ENCODE results near the gene SIGLEC7. TPM values are rescaled to one million over a fixed set of nuclear protein-coding genes. Genes with fewer than 3 reads are reported as not detected.

The SIGLEC7 gene
- total RNA-seq, 1 donor from 2014 or later = not detected

GRCh38 chr19:51185069-51185867 lies 43.2 kb downstream of the SIGLEC7 start:
- Histone ChIP-seq H3K27me3 (ENCODE audit: control insufficient read depth, insufficient read depth, low read length) (no peaks in the 10 kb centered on the region), H3K4me3 (ENCODE audit: low read depth, low read length) (no peak overlapping the region), H3K36me3 (ENCODE audit: control insufficient read depth, insufficient read depth, low read length) (no peaks in the 10 kb centered on the region)
- no peak for FAIRE-seq
- DNase-seq (ENCODE audit: low read depth) = no peak
- no peak for TF ChIP-seq CTCF (IDR thresholded peaks at IDR 0.05; ENCODE audit: insufficient read depth, low read length, severe bottlenecking)

DNA sequence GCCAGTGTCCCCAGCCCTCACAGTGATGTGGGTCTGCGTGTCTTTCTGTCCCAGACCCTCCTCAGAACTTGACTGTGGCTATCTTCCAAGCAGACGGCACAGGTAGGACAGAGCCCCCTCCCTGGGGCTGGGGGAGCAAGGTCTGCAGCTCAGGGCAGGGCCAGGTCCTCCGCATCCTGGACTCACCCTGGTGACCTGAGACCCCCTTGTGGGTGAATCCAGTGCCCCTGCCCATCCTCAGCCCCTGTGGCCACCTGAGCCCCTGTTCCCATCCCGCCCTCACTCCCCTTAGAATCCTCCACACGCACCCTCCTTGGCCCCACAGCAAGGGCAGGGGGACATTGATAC lies 43.7 kb downstream of the SIGLEC7 start:
- DNase-seq (ENCODE audit: low read depth) = no peak
- Histone ChIP-seq H3K27me3 (ENCODE audit: control insufficient read depth, insufficient read depth, low read length) (no peaks in the 10 kb centered on the region), H3K4me3 (ENCODE audit: low read depth, low read length) (no peak overlapping the region), H3K36me3 (ENCODE audit: control insufficient read depth, insufficient read depth, low read length) (no peaks in the 10 kb centered on the region)
- TF ChIP-seq CTCF (IDR thresholded peaks at IDR 0.05; ENCODE audit: insufficient read depth, low read length, severe bottlenecking) = no peak
- FAIRE-seq = no peak

DNA sequence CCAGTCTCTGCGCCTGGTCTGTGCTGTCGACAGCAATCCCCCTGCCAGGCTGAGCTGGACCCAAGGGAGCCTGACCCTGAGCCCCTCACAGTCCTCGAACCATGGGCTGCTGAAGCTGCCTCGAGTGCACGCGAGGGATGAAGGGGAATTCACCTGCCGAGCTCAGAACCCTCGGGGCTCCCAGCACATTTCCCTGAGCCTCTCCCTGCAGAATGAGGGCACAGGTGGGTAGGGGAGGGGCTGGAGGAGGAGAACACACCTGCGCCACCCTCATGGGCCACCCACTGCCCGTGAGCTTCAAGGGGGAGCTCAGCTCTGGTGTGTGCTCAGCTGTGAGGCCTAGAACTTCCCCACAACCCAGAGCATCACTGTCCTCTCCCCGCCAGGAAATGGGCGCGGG lies 44.2 kb downstream of the SIGLEC7 start:
- DNase-seq (ENCODE audit: low read depth) (no peak), FAIRE-seq (no peak)
- no peak for TF ChIP-seq CTCF (IDR thresholded peaks at IDR 0.05; ENCODE audit: insufficient read depth, low read length, severe bottlenecking)
- no peaks in the 10 kb centered on the region for H3K36me3 ChIP-seq (ENCODE audit: control insufficient read depth, insufficient read depth, low read length)
- no peak overlapping the region for H3K4me3 ChIP-seq (ENCODE audit: low read depth, low read length)
- H3K27me3 ChIP-seq (ENCODE audit: control insufficient read depth, insufficient read depth, low read length) = no peaks in the 10 kb centered on the region

GRCh38 chr19:51187395-51188226 lies 45.5 kb downstream of the SIGLEC7 start:
- no peak for TF ChIP-seq CTCF (IDR thresholded peaks at IDR 0.05; ENCODE audit: insufficient read depth, low read length, severe bottlenecking)
- FAIRE-seq = no peak
- H3K27me3 ChIP-seq (ENCODE audit: control insufficient read depth, insufficient read depth, low read length) = no peaks in the 10 kb centered on the region
- no peaks in the 10 kb centered on the region for H3K36me3 ChIP-seq (ENCODE audit: control insufficient read depth, insufficient read depth, low read length)
- no peak overlapping the region for H3K4me3 ChIP-seq (ENCODE audit: low read depth, low read length)
- no peak for DNase-seq (ENCODE audit: low read depth)

DNA sequence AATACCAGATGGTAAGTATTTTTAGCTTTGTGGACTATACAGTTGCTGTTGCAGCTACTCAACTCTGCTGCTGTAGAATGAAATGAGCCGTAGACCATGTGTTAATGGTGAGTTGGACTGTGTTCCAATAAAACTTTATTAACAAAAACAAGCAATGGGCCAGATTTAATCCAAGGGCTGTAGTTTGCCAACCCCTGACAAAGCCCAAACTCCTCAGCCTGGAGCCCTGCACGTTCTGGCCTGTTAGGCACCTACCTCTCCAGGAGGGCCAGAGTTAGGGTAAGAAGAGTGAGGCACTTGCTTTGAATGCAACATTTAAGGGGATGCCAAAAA lies 46.1 kb downstream of the SIGLEC7 start:
- Histone ChIP-seq H3K4me3 (ENCODE audit: low read depth, low read length) (no peak overlapping the region), H3K36me3 (ENCODE audit: control insufficient read depth, insufficient read depth, low read length) (no peaks in the 10 kb centered on the region), H3K27me3 (ENCODE audit: control insufficient read depth, insufficient read depth, low read length) (no peaks in the 10 kb centered on the region)
- no peak for DNase-seq (ENCODE audit: low read depth)
- no peak for TF ChIP-seq CTCF (IDR thresholded peaks at IDR 0.05; ENCODE audit: insufficient read depth, low read length, severe bottlenecking)
- FAIRE-seq = no peak

All from bronchial epithelial cell (primary cell).